GM21737 (cell line): ENCODE measurements around the gene ACACB.

Source experiments
- ATAC-seq: cut with Tn5 transposase; IDR thresholded peaks from one replicate; pipeline ENCODE4 v1.9.1; 2021; ENCODE audit warnings: mild to moderate bottlenecking, moderate library complexity; ENCODE audit not compliant: unreplicated experiment

The ACACB gene

DNA sequence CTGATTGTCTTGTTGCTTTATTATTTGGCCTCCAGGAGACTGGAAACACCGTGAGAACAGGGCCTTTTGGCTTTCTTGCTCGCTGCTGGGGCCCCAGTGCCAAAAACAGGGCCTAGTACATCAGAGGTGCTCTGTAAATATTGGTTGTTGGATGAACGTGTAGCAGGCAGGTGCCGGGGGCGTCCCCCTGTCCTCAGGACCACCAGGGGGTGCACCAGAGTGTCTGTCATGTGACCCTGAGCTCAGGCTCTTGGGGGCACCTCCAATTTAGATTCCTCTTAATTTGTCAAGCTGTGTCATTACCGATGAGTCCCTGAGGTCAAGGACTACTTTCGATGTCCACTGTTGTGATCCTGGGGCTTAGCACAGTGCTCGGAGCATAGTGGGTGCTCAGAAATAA lies 87.1 kb downstream of the ACACB start:
- ATAC-seq = no peak

DNA sequence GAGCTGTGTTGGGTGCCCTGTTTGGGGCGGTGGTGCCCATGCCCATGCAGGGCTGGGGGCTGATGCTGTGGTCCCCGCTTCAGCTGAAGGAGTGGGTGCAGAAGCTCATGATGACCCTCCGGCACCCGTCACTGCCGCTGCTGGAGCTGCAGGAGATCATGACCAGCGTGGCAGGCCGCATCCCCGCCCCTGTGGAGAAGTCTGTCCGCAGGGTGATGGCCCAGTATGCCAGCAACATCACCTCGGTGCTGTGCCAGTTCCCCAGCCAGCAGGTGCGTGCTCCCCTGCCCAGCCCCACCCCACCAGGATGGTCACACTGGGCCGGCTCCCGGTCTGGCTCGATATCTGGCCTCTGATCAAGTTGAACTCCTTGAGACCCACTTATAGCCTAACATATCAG lies 92.7 kb downstream of the ACACB start:
- no peak for ATAC-seq

DNA sequence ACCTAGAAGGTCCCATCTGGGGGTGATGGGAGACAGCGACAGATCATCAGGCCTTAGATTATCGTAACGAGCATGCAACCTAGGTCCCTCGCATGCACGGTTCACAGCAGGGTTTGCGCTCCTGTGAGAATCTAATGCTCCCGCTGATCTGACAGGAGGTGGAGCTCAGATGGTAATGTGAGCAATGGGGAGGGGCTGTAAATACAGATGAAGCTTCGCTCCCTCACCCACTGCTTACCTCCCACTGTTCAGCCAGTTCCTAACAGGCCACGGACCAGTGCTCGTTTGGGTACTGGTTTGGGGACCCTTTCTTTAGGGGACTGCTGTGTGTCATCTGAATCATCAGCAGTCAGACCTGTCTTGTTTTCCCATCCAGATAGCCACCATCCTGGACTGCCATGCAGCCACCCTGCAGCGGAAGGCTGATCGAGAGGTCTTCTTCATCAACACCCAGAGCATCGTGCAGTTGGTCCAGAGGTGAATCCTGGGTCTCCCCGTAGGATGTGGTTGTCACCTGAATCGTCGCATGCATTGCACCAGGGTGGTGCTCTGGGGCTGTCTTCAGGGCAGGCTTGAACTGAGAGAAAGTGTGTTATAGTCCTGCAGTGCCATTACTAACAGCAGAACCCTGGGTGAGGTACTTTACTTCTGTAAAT lies 96.2 kb downstream of the ACACB start:
- no peak for ATAC-seq

DNA sequence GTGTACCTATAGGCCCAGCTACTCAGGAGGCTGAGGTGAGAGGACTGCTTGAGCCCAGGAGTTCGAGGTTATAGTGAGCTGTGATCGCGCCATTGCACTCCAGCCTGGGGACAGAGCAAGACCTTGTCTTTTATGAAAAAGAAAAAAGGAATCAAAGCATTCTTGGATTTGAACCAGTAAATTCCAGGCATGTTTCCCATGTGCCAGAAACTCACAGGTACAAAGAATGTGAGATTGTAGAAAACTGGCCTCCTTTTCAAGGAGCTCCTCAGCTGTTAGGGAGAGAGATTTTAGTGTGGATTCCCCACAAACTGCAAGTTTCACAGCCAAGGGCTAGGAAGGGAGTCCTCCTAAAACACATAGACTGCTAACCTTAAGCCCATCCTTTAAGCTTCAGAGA lies 97.7 kb downstream of the ACACB start:
- ATAC-seq = no peak

DNA sequence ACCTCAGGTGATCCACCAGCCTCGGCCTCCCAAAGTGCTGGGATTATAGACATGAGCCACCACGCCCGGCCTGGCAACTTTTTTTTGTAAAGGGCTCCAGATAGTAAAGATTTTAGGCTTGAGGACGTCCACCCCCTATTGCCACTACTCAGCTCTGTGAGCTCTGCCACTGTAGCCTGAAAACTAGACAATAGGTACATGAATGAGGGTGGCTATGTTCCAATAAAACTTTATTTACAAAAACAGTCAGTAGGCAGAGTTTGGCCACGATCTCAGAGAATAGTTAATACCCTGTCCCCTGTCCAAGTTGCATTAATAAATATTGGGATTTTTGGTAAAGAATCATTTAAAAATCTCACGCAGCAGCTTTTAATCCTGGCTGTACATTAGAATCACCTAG lies 102.6 kb downstream of the ACACB start:
- no peak for ATAC-seq

DNA sequence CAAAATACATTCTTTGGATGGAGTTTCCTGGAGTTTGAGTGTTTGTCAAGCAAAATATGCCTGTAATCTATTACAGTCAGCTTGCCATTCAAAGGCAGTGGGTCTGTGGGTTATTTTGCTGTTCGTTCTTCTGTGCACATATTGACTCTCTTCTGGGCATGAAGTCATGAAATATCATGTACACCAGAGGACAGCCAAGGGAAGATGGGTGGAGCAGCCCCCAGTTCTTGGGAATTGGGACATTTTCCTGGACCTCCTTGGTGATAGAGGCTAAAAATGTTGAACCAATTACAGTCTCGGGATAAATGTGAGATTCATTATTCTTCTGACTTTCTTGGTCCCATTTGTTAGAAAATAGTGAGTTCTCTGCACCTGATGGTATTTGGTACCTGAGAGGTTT lies 103.6 kb downstream of the ACACB start:
- no peak for ATAC-seq

DNA sequence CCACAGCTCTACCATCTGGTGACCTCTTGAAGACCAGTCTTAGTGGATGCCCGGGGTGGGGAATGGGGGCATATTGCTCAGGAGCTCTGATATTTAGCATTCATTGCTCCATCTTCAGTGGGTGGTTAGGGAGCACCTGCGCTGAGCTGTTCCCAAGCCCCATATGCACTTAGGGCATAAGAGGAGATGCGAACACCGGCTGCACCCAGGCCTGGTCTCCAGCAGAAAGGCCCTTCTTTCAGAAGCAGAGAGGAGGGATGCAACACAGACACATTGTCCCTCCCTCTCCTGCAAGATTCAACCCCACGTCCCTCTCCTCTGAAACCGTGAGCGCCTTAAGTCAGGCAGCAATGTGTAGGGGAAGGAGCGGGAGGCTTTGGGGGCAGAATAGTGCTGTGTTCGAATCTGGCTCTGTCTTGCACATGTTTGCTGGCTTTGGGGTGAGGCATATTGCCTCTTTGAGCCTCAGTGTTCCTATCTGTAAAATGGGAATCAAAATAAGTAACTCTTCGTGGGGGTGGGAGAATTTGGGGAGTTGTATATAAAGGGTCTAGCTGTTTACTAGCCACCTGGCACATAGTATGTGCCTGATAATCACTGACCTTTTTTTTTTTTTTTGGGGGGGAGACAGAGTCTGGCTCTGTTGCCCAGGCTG lies 105.0 kb downstream of the ACACB start:
- no peak for ATAC-seq

DNA sequence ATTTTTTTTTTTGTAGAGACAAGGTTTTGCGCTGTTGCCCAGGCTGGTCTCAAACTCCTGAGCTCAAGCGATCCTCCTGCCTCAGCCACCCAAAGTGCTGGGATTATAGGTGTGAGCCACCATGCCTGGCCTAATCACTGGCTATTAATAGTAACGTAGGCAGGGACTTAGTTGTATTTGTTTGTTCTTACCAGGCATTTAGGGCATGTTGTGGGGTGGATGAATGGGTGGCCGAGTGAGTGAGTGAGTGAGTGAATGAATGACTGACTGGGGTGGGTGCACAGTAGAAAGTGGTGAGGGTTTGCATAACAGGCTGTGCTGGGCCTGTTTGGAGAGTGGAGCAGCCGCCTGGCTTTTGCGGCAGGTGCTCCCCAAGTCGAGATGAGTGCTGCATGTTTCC lies 105.7 kb downstream of the ACACB start:
- ATAC-seq = no peak

- no peak for ATAC-seq
Measured at GRCh38 chr12:109222496-109222895, 106.1 kb downstream of the ACACB start.

GRCh38 chr12:109223211-109223610 lies 106.8 kb downstream of the ACACB start:
- no peak for ATAC-seq

GRCh38 chr12:109223868-109224267 lies 107.5 kb downstream of the ACACB start:
- no peak for ATAC-seq

- no peak for ATAC-seq
Measured at GRCh38 chr12:109228664-109229063, 112.3 kb downstream of the ACACB start.

- ATAC-seq = no peak
Measured at GRCh38 chr12:109230193-109230592, 113.8 kb downstream of the ACACB start.

DNA sequence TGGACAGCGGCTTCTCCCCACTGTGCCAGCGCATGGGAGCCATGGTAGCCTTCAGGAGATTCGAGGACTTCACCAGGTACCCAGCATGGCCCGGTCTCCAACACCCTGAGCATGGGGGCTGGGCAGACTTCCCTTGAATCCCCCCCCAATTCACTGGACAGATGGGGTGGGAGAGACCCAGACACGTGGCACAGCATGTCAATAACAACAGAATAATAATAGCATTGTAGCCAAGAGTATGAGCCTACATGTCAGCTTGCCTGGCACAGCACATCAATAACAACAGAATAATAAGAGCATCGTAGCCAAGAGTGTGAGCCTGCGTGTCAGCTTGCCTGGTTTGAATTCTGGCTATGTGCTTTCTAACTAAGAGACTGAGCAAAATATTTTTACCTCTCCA lies 116.3 kb downstream of the ACACB start:
- ATAC-seq = no peak

- no peak for ATAC-seq
Measured at GRCh38 chr12:109234012-109234411, 117.6 kb downstream of the ACACB start.

DNA sequence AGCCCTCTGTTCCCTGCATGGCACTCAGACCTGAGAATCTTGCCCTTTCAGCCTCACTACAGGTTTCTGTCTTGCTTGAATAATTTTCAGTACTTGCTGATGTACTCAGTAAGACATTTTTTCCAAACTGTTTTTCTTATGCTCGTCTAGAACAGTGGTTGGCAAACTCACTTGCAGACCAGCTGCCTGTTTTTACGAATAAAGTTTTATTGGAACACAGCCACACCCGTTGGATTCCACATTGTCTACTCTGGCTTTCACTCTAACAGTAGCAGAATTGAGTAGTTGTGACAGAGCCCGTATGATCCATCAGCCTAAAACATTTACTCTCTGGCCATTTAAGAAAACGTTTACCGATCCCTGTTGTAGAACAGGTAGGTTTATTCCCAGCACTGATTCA lies 119.9 kb downstream of the ACACB start:
- ATAC-seq = no peak

DNA sequence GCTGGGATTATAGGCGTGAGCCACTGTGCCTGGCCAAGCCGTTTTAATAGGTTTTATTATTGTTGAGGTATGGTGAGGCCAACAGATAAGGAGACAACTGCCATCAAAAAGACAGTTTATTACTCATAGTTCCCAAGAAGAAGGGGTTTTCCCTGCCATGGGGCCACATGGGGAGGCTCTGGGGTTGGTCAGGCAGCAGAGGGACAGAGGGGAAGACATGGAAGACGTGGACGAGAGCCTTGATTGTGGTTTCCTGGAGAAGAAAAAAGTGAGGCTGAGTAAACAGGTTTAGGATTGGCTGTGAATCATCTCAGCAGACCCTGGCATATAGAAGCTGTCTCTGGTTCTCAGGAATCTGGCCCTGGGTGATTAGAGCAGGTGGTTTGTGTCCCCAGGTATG lies 122.8 kb downstream of the ACACB start:
- ATAC-seq = no peak

DNA sequence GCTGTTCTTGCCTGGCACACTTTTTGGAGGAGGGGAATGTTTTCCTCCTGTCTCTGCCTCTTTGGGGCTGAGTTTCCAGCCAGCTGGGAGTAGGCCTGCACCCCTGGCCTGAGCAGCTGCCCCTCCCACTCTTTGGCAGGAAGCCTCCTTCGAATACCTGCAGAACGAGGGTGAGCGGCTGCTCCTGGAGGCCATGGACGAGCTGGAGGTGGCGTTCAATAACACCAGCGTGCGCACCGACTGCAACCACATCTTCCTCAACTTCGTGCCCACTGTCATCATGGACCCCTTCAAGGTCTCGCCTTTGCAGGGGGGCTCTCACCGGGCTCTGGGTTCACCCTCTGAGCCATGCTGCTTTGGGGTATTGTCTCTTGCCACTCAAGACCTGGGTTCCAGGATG lies 123.3 kb downstream of the ACACB start:
- ATAC-seq = no peak

- ATAC-seq = no peak
Measured at GRCh38 chr12:109240365-109240764, 124.0 kb downstream of the ACACB start.

- ATAC-seq = no peak
Measured at GRCh38 chr12:109241936-109242335, 125.5 kb downstream of the ACACB start.

DNA sequence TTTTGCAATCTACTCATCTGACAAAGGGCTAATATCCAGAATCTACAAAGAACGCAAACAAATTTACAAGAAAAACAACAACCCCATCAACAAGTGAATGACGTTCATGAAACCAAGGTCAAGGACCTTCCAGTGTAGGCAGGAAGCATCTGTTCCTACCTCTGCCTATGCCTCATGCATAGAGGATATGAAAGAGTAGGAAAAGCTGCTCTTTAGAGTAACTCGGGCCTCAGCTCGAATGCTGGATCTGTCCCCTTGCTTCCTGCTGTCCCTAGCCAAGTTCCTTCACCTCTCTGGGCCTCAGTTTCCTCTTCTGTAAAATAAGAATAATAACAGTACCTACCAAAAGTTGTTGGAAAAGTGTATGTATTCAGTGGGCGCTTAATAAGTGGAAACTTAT lies 127.7 kb downstream of the ACACB start:
- ATAC-seq = no peak

DNA sequence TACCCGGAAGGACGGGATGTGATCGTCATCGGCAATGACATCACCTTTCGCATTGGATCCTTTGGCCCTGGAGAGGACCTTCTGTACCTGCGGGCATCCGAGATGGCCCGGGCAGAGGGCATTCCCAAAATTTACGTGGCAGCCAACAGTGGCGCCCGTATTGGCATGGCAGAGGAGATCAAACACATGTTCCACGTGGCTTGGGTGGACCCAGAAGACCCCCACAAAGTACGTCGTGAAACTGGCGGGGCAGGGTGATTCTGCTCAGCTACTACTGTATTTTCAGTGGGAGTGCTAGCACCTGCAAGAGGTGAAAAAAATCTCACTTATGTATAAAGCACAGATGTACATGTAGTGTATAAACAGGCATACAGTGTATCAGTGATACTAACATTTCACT lies 129.8 kb downstream of the ACACB start:
- ATAC-seq = no peak
